HG02973 (cell line): ENCODE results near the gene SPAG16.

ENCODE experiments used
- ATAC-seq: cut with Tn5 transposase; IDR thresholded peaks from one replicate; pipeline ENCODE4 v1.9.1; 2021; ENCODE audit warnings: moderate library complexity; ENCODE audit not compliant: unreplicated experiment

SPAG16 gene

GRCh38 chr2:213284105-213285090, at the start of gene SPAG16:
Gene SPAG16 (plus strand): TSS chr2:213284464.
- ATAC-seq = peak; percentile 99

DNA sequence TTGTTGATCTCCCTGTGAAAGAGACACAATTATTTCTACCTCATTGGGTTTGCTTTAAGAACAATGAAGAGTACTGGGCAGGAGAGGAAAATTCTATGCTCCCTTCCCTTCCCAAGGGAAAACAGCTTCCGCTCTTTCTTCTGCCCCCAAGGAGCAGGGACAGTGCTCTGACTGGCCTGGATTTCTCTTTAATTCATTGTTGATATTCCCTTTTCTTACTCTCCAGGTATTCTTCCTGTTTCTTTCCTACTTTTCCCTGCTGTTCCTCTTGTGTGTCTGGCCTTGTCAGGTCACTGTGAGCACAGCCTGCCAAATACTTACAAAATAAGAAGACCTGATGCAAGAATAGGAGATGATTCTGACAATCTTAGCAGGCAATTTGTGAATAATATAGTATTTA, 49.6 kb upstream of the SPAG16 start:
- no peak for ATAC-seq

DNA sequence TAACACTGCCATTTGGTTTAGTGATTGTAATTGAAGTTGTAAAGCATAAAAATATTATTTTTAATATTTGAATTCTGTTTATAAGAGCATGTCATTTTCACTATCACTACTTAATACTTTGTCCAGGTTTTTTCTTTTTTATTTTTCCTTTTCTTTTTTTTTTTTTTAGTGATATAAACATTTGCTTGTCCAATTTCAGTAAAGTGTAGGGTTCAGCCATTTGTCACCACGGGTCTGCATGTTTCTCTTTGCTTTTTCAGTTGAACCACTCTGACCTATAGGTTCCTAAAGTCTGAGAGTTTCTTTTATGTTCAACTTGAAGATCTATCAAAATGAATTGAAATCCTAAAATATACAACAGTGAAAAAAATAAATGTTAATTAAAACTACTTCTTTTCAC, 48.5 kb upstream of the SPAG16 start:
- ATAC-seq = no peak

- no peak for ATAC-seq
These were observed 47.0 kb upstream of the SPAG16 start for GRCh38 chr2:213237251-213237650.

GRCh38 chr2:213237787-213238186, 46.5 kb upstream of the SPAG16 start:
- ATAC-seq = no peak

DNA sequence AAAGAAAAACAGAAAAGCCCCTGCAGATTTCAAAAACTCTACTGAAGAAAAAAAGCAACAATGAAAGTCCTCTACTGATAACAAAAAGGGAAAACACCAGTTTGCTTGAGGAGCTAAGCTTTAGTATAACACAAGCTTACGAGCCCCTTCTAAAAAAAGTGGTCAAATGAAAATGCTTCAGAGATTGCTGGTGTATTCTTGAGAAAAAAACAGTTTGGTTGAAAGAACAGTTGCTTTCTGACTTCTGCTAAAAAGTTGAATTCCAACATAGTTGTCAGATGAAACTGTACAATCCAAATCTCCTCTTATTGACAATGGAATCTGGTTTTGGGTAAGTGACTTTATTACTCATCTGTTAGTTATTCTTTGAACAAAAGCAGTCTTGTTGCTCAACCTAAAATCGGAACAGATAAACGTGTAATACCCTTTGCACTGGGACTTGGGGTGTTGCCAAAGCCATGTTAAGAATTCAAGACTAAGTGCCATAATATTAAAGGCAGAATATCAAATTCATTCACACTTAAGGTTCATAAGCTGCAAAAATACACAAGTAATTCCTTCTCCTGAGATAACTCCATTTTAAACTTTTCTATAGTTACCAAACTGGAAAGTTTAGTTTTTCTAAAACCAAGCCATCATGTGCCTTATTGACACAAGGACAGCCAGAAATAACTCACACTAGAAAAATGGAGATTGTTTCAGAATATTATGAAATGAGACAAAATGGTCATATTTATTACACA, 45.3 kb upstream of the SPAG16 start:
- peak; percentile 37 for ATAC-seq

- ATAC-seq = no peak
These were observed 42.4 kb upstream of the SPAG16 start for GRCh38 chr2:213241817-213242216.

DNA sequence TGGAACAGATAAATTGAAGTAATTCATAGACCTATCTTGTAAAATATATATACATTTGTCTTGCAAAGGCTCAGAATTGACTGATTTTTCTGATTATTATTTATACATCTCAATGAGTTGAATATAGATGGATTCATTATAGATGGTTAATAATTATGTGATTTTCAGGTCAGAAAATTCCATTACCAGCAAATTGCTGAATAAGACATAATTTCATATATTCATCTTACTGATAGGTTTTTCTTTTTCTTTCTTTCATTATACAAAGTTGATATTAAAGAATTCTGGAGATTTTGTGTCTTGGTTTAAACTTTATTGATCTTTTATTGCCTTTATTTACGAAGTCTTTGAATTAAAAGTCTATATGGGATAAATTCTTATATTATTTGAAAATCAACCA, 41.6 kb upstream of the SPAG16 start:
- ATAC-seq = no peak

DNA sequence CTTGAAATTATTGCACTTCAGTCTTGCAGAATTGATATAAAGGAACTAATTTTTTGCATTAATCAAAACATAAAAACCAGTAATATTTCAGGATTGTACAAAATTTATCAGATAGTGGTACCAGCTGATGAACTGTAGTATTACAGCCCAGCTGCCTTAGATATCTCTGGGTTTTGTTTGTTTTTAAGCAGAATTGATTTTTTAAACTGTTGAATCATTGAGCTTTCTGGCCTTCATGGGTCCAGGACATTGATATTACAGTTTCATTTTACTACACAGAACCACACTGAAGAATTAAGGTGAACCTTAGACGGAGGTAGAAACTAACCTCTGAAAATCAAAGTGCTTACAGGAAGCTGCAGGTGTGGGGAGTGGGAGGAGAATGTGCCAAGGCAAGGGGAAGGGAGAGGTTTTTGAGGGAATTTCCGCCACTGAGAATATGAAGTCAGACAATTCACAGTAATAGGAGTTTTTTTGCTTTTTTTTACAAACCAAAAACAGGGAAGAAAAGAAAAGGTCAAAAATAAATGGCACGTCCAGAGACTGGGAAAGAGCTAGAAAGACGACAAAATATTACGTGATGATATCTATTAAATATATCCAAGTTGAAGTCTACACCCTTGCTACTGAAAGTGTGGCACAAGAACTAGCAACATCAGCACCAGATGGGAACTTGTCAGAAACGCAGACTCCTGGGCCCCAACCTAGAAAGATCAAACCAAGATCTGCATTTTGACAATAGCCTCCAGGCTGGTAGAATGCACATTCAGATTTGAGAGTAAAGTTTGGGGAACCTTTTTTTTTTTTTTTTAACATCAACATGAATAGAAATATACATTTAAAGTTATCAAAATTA, 40.8 kb upstream of the SPAG16 start:
- ATAC-seq = no peak

DNA sequence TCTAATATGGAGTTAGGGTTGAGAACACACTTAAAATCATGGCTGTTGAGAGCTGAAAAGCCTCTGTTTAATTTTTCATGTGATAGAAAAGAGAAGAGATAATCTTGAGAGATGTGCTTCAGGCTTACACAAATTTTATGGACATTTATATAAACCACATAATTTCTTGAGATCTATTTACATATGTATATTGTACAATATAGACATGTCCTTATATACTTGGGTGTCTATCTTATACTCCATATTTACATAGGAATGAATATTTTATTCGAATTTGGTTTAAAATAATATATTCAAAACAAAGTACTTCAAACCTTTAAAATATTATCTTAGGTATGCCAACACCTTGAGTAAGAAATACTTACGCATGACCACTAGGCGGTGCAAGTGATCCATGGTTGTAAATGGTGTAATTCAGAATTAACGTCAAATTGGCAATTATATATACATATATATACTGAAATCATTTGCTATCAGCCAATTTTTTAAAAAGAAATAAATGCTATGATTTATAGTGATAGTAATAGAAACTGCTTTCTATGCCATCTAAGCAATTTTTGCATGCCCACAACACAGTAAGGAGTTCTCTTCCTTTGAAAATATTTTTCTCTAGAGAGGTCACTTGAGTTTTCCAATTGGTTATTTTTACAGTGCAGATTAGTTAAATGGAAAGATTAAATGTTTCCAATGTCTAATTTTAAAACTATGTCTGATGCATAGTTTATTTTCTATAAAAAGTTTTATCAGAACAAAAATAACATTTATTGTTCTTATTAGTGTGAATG, 37.6 kb upstream of the SPAG16 start:
- ATAC-seq = no peak

DNA sequence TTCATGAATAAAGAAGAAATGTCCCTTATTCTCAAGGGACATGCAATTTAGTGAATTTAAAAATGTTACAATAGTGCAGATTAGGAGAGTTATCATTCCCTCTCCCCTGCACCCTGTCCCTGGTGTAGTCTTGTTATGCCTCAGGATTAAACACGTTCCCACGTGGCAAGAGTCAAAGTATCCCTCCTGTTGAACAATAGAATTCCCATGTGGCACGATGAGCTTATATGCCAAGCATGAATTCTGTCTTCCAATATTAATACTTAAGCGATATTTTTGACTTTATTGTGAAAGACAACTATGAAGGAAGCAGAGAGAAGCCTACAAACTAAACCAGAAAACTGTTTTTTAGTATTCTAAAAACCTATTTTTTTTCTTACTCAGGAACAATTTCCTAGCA, 36.7 kb upstream of the SPAG16 start:
- no peak for ATAC-seq

GRCh38 chr2:213248637-213249036, 35.6 kb upstream of the SPAG16 start:
- ATAC-seq = no peak

DNA sequence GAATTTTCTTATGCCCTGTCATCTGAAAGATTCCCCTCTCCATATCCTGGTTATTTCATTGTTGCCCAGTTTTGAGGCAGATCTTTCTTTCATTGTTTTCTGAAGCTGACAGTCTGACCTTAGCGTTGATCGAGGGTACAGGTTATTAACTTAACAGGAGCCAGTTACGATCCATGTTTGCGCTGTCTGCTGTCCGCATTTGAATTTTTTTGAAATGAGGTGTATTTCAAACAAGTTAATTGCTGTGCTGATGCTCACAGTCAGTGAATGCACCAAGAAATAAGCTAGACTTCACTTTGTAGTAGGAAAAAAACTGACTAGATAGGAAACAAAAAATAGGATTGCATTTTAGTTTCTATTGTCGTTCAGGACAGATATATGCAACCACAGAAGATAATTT, 34.8 kb upstream of the SPAG16 start:
- no peak for ATAC-seq

- ATAC-seq = peak; percentile 87
These were observed 32.6 kb upstream of the SPAG16 start for GRCh38 chr2:213251618-213252017.

GRCh38 chr2:213252206-213252605, 32.1 kb upstream of the SPAG16 start:
- no peak for ATAC-seq

GRCh38 chr2:213253162-213253561, 31.1 kb upstream of the SPAG16 start:
- ATAC-seq = no peak

- ATAC-seq = no peak
These were observed 25.0 kb upstream of the SPAG16 start for GRCh38 chr2:213259266-213259665.

DNA sequence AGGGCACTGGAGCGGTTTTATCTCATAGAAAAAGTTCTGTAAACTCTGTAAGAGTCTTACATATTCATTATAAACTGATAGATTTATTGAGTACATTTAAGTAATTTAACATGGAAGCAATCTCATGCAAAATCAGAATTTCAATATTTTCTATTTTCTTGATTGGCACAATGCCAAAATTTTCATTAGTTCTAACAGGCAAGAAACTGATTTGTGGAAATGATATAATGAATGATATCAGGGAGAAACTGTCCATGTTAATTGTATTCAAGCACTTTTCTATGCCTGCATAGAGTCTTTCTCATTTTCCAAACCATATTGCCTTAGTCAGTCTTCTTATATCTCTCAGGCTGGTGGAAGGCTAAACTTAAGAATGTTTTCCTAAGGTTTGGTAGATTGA, 23.0 kb upstream of the SPAG16 start:
- no peak for ATAC-seq

DNA sequence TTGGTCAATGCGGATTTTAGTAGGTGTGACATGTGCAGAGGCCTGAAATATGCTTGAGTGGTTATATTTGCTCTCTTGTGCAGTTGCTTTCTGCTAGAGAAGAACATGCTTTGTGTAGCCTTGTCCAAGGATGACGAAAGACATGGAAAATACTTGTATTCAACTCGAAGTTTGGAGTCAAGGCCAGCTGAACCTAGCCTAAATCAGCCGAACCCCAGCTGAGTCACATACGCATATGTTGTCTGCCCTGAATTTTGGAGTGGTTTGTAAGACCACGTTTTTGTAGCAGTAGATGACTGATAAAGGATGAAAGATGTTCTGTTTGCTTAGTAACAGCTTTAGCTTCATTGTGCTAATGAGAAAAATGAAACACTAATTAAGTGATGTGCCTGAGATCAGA, 22.5 kb upstream of the SPAG16 start:
- no peak for ATAC-seq

DNA sequence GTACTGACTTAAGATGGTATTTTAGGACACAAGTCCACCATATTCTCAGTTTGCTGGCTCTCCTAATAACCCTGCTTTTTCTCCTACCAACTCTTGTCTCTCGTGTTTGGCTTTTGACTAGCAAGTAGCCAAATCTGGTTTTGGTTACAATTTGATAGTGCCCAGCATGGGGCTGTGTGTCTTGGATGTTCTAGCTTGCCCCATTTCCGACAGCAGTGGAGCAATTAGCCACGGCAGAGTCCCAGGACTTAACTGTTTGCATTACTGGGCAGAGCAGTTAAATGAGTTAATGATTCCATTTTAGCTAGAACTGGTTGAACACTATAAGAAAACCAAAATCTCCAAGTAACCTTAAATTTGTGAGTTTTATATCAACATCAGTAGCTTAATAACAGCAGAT, 18.6 kb upstream of the SPAG16 start:
- ATAC-seq = no peak
